ENCODE measurements around the gene KY. TPM values are rescaled to one million over a fixed set of nuclear protein-coding genes. Genes with fewer than 3 reads are reported as not detected.

Gene KY
- total and polyA plus RNA-seq, 8 donors: 0.10 to 4.3 (median 1.1) TPM

GRCh38 chr3:134628884-134629283 is 21.9 kb downstream of the KY start:
- Histone ChIP-seq H3K27ac (no peak overlapping the region), H3K9me3 (peaks cover 0 to 26% of the 10 kb centered on the region in 2 donors), H3K4me1 (no peaks in the 10 kb centered on the region), H3K36me3 (no peaks in the 10 kb centered on the region), H3K27me3 (no peaks in the 10 kb centered on the region), H3K4me3 (no peak overlapping the region)
- ATAC-seq (no peak), DNase-seq (no peak)
- TF ChIP-seq CTCF (IDR thresholded peaks at IDR 0.05): no peak
- intact Hi-C loops (cut with DNase I): no loop called here

- ATAC-seq (peak; percentile 61), DNase-seq (no peak)
- Histone ChIP-seq H3K4me3 (no peak overlapping the region), H3K9me3 (peaks cover 0 to 26% of the 10 kb centered on the region in 2 donors), H3K4me1 (no peaks in the 10 kb centered on the region), H3K27me3 (no peaks in the 10 kb centered on the region), H3K36me3 (no peaks in the 10 kb centered on the region), H3K27ac (no peak overlapping the region)
- TF ChIP-seq CTCF (IDR thresholded peaks at IDR 0.05): no peak
- intact Hi-C loops (cut with DNase I): no loop called here
Observed at GRCh38 chr3:134627831-134628230, 23.0 kb downstream of the KY start.

- no peaks in the 10 kb centered on the region for H3K36me3 ChIP-seq
- no peak overlapping the region for H3K27ac ChIP-seq
- no peak for TF ChIP-seq CTCF (IDR thresholded peaks at IDR 0.05)
- DNase-seq (no peak), ATAC-seq (no peak)
- H3K27me3 ChIP-seq: no peaks in the 10 kb centered on the region
- H3K4me3 ChIP-seq: no peak overlapping the region
- intact Hi-C loops (cut with DNase I): no loop called here
- no peaks in the 10 kb centered on the region for H3K4me1 ChIP-seq
- H3K9me3 ChIP-seq: peaks cover 0 to 12% of the 10 kb centered on the region in 2 donors
Observed at GRCh38 chr3:134625885-134626741, 24.7 kb downstream of the KY start.

GRCh38 chr3:134625462-134625861 is 25.4 kb downstream of the KY start:
- intact Hi-C loops (cut with DNase I): no loop called here
- DNase-seq (no peak), ATAC-seq (no peak)
- no peaks in the 10 kb centered on the region for H3K4me1 ChIP-seq
- no peak overlapping the region for H3K27ac ChIP-seq
- H3K36me3 ChIP-seq: no peaks in the 10 kb centered on the region
- no peak for TF ChIP-seq CTCF (IDR thresholded peaks at IDR 0.05)
- H3K27me3 ChIP-seq: no peaks in the 10 kb centered on the region
- H3K4me3 ChIP-seq: no peak overlapping the region
- H3K9me3 ChIP-seq: peaks cover 0 to 5% of the 10 kb centered on the region in 2 donors

GRCh38 chr3:134624537-134625287 is 26.1 kb downstream of the KY start:
- Histone ChIP-seq H3K9me3 (no peaks in the 10 kb centered on the region), H3K27ac (no peak overlapping the region), H3K27me3 (no peaks in the 10 kb centered on the region), H3K4me3 (no peak overlapping the region), H3K4me1 (no peaks in the 10 kb centered on the region), H3K36me3 (no peaks in the 10 kb centered on the region)
- TF ChIP-seq CTCF (IDR thresholded peaks at IDR 0.05): no peak
- intact Hi-C loops (cut with DNase I): no loop called here
- DNase-seq: no peak
- no peak for ATAC-seq

Measured in left lung (tissue), 10 donors.